LHCN-M2 (cell line): ENCODE measurements around the gene BUD23. TPM values are rescaled to one million over a fixed set of nuclear protein-coding genes. Genes with fewer than 3 reads are reported as not detected.

Source experiments
- DNase-seq: peaks from one replicate; pipeline ENCODE4 v3.0.0-alpha.2; 2012; ENCODE audit warnings: low read depth
- total RNA-seq: library from RNA; depleted of rRNA; stranded (reverse); fragments of >200 nt; gene quantifications from 2 replicates; pipeline ENCODE4 v1.2.3, GENCODE V29; 2014; rRNA removed

Gene BUD23
- total RNA-seq, 1 experiment from 2014 or later: 82.6 TPM

GRCh38 chr7:73741600-73741999 is 58.2 kb downstream of the BUD23 start:
- no peak for DNase-seq

- no peak for DNase-seq
Observed at GRCh38 chr7:73742338-73742752, 58.9 kb downstream of the BUD23 start.

GRCh38 chr7:73742753-73743641 is 59.6 kb downstream of the BUD23 start:
- no peak for DNase-seq

- no peak for DNase-seq
Observed at GRCh38 chr7:73746378-73746777, 63.0 kb downstream of the BUD23 start.

Other genes starting within 250 kb of the BUD23 start
- gene FZD9, start 249.8 kb upstream of the BUD23 start, total RNA-seq: 0.64 and 1.1 TPM in 2 replicates
- gene BAZ1B, start 161.3 kb upstream of the BUD23 start, total RNA-seq: 97.0 and 110 TPM in 2 replicates
- gene BCL7B, start 125.9 kb upstream of the BUD23 start, total RNA-seq: 67.7 and 71.0 TPM in 2 replicates
- gene TBL2, start 105.0 kb upstream of the BUD23 start, total RNA-seq: 147 and 171 TPM in 2 replicates
- 0.13 and 0.63 TPM in 2 replicates for gene MLXIPL, start 59.1 kb upstream of the BUD23 start, total RNA-seq
- gene VPS37D, start 15.8 kb upstream of the BUD23 start, total RNA-seq: 6.1 and 6.9 TPM in 2 replicates
- gene DNAJC30, start 144 bp upstream of the BUD23 start, total RNA-seq: 3.9 and 5.5 TPM in 2 replicates
- gene STX1A, start 36.1 kb downstream of the BUD23 start, total RNA-seq: 80.0 and 100 TPM in 2 replicates
- 34.5 and 40.1 TPM in 2 replicates for gene ABHD11, start 55.2 kb downstream of the BUD23 start, total RNA-seq
- not detected in 2 replicates for gene CLDN3, start 86.7 kb downstream of the BUD23 start, total RNA-seq
- gene CLDN4, start 147.4 kb downstream of the BUD23 start, total RNA-seq: 0.17 and 0.19 TPM in 2 replicates
- gene METTL27, start 158.9 kb downstream of the BUD23 start, total RNA-seq: 3.2 and 5.7 TPM in 2 replicates
- not detected in 2 replicates for gene TMEM270, start 177.6 kb downstream of the BUD23 start, total RNA-seq